Endothelial cell of umbilical vein (primary cell): ENCODE data around the gene MOB3A. TPM values are rescaled to one million over a fixed set of nuclear protein-coding genes. Genes with fewer than 3 reads are reported as not detected.
"Not testable (repeated sequence)": the region's sequence is repeated elsewhere in the genome, so short reads cannot be mapped to it uniquely, and the experiment has no call there.

ENCODE experiments used
- BruUV-seq: library from RNA; stranded (reverse); fragments of 400-500 nt; replicated peaks from 2 replicates; lab custom pipeline; 2021; lab: Mats Ljungman, UMichigan
- CTCF ChIA-PET: fragments of 300-600, 350-600 bp; sonication (Branson Sonifier 250); formaldehyde crosslinking; loops from one replicate; lab custom pipeline; 2021; ENCODE audit warnings: antibody characterized with exemption, inconsistent platforms; lab: Charles Lee
- POLR2A ChIA-PET: fragments of 300-600, 350-600 bp; sonication (Branson Sonifier 250); formaldehyde crosslinking; loops from one replicate; lab custom pipeline; 2021; ENCODE audit warnings: antibody characterized with exemption, inconsistent platforms; lab: Charles Lee
- DNase-seq: peaks from one replicate; pipeline ENCODE4 v3.0.0-alpha.2; 2011; ENCODE audit warnings: low read depth, low spot score
- FAIRE-seq: peaks from 2 replicates; lab custom pipeline; 2011; peaks lifted over from hg19 to GRCh38; lab: Jason Lieb, UNC
- H2AFZ ChIP-seq: 2 replicates; pipeline ENCODE4 v1.6.0; 2012; ENCODE audit warnings: low read depth, low read length, control low read depth, inconsistent platforms
- H3K27ac ChIP-seq: 2 replicates; pipeline ENCODE4 v1.5.1; 2011; ENCODE audit warnings: low read depth, mild to moderate bottlenecking, control low read depth, low read length, moderate library complexity; ENCODE audit not compliant: insufficient read depth
- H3K27me3 ChIP-seq, 2 experiments: 2 replicates each; pipeline versions ENCODE4 v1.6.0 to v1.6.1; 2011; ENCODE audit warnings: low read length in 2 of 2, mixed read lengths in 1 of 2; ENCODE audit not compliant: control insufficient read depth in 2 of 2, insufficient read depth in 2 of 2
- H3K36me3 ChIP-seq, 2 experiments: 2 replicates in 1 of 2; 3 replicates in 1 of 2; pipeline ENCODE4 v1.5.1; 2011; ENCODE audit warnings: low read length in 2 of 2, mild to moderate bottlenecking in 1 of 2, moderate library complexity in 1 of 2; ENCODE audit not compliant: control insufficient read depth in 2 of 2, insufficient read depth in 2 of 2; ENCODE audit errors: extremely low read depth in 1 of 2
- H3K4me1 ChIP-seq: 3 replicates; pipeline ENCODE4 v1.5.1; 2011; ENCODE audit warnings: mild to moderate bottlenecking, low read length; ENCODE audit not compliant: control insufficient read depth, insufficient read depth; ENCODE audit errors: extremely low read depth
- H3K4me2 ChIP-seq: 2 replicates; pipeline ENCODE4 v1.6.1; 2011; ENCODE audit warnings: low read length, control low read depth, mixed read lengths; ENCODE audit not compliant: insufficient read depth
- H3K4me3 ChIP-seq, 3 experiments: fragments of 200-600 bp in 1 of 3; sonication (generic), shearing (Covaris generic) in 1 of 3; replicated peaks in 1 of 3; 2 replicates each; pipeline ENCODE4 v1.5.1; 2011 to 2016; ENCODE audit warnings: control low read depth in 3 of 3, low read length in 3 of 3, mild to moderate bottlenecking in 2 of 3, inconsistent platforms in 1 of 3, low read depth in 1 of 3, moderate library complexity in 1 of 3; ENCODE audit not compliant: insufficient read depth in 1 of 3
- H3K79me2 ChIP-seq: 2 replicates; pipeline ENCODE4 v1.6.0; 2012; ENCODE audit warnings: low read length, inconsistent platforms; ENCODE audit not compliant: control insufficient read depth, insufficient read depth
- H3K9ac ChIP-seq: replicated peaks from 2 replicates; pipeline ENCODE3; 2011; ENCODE audit warnings: low read length, control low read depth; ENCODE audit not compliant: insufficient read depth; ENCODE audit errors: extremely low read depth
- H3K9me1 ChIP-seq: replicated peaks from 3 replicates; pipeline ENCODE4 v1.6.0; 2011; ENCODE audit warnings: mild to moderate bottlenecking, low read length; ENCODE audit not compliant: control insufficient read depth, insufficient read depth; ENCODE audit errors: extremely low read depth
- H3K9me3 ChIP-seq: replicated peaks from 2 replicates; pipeline ENCODE4 v1.5.1; 2012; ENCODE audit warnings: low read length, inconsistent platforms; ENCODE audit not compliant: control insufficient read depth, insufficient read depth
- H4K20me1 ChIP-seq: replicated peaks from 2 replicates; pipeline ENCODE3; 2011; ENCODE audit warnings: mild to moderate bottlenecking, low read length; ENCODE audit not compliant: control insufficient read depth, insufficient read depth; ENCODE audit errors: extremely low read depth
- CTCF ChIP-seq, 2 donors: IDR thresholded peaks; 1 replicate in 1 of 2; 2 replicates in 1 of 2; pipeline ENCODE4 v1.5.1; 2011; ENCODE audit warnings: low read length in 2 of 2, mild to moderate bottlenecking in 2 of 2, moderate library complexity in 2 of 2, control low read depth in 1 of 2, inconsistent platforms in 1 of 2, low read depth in 1 of 2; ENCODE audit not compliant: insufficient read depth in 1 of 2; ENCODE audit errors: extremely low read depth in 1 of 2
- EZH2 ChIP-seq: IDR thresholded peaks from 2 replicates; pipeline ENCODE4 v1.6.1; 2012; ENCODE audit warnings: borderline replicate concordance, low read depth, mild to moderate bottlenecking, moderate library complexity, low read length, inconsistent platforms; ENCODE audit not compliant: severe bottlenecking
- FOS ChIP-seq: IDR thresholded peaks from 2 replicates; pipeline ENCODE4 v1.6.1; 2011; ENCODE audit warnings: mild to moderate bottlenecking, low read length, moderate library complexity, borderline replicate concordance; ENCODE audit not compliant: insufficient read depth
- GATA2 ChIP-seq: IDR thresholded peaks from 2 replicates; pipeline ENCODE4 v1.7.0; 2011; ENCODE audit warnings: low read depth, mild to moderate bottlenecking, moderate library complexity, mixed read lengths, low read length; ENCODE audit not compliant: insufficient read length, insufficient read depth
- JUN ChIP-seq: IDR thresholded peaks from 2 replicates; pipeline ENCODE4 v1.6.1; 2011; ENCODE audit warnings: borderline replicate concordance, low read depth; ENCODE audit not compliant: insufficient read length, insufficient read depth
- MAX ChIP-seq: IDR thresholded peaks from 2 replicates; pipeline ENCODE4 v1.6.1; 2011; ENCODE audit not compliant: insufficient read depth, insufficient read length
- MYC ChIP-seq: IDR thresholded peaks from one replicate; pipeline ENCODE4 v1.6.1; 2011; ENCODE audit warnings: mild to moderate bottlenecking, low read depth, low read length
- POLR2A ChIP-seq: IDR thresholded peaks from 2 replicates; pipeline ENCODE4 v1.6.1; 2012; ENCODE audit warnings: low read depth, mild to moderate bottlenecking, control low read depth, low read length
- POLR2AphosphoS5 ChIP-seq: IDR thresholded peaks from 2 replicates; pipeline ENCODE4 v1.6.1; 2012; ENCODE audit warnings: low read depth, mild to moderate bottlenecking, control low read depth, low read length, moderate library complexity; ENCODE audit not compliant: insufficient read depth
- dilution Hi-C: fragments of 300-500 bp; cut with MboI; formaldehyde crosslinking; loops from one replicate; pipeline ENCODE4 v1.15.0; 2019; ENCODE audit warnings: low sequenced_read_pairs; ENCODE audit not compliant: extremely low pct_ligation_motif_present
- intact Hi-C: fragments of 100-400 bp; cut with micrococcal nuclease; formaldehyde crosslinking; loops from one replicate; pipeline ENCODE4 v1.10.0; 2022
- polyA plus RNA-seq, 4 experiments: library from polyadenylated mRNA; depleted of rRNA in 3 of 4; stranded (reverse) in 3 of 4; unstranded in 1 of 4; fragments of >200 nt; gene quantifications; 2 replicates each; pipeline versions ENCODE4 v1.2.1 to v1.2.3, GENCODE V29; 2011 to 2012; ENCODE audit warnings: missing spikeins in 1 of 4
- total RNA-seq: library from RNA; stranded (reverse); gene quantifications from 2 replicates; pipeline ENCODE4 v1.2.3, GENCODE V29; 2021

Gene MOB3A
- total and polyA plus RNA-seq, 2 donors (not counting 3 experiments of a cell fraction or from before 2014, with no cell fraction given), result 46.5 to 59.7 TPM

- ChIA-PET POLR2A (interaction anchor here (0.7 kb wide), 1 partner anchor 1917 kb away, joined by 3 read pairs; no protein-coding TSS in a partner anchor), CTCF (no interaction called here)
- peaks cover 7 to 57% of the 10 kb centered on the region in 2 experiments for H3K36me3 ChIP-seq
- intact Hi-C loops (no loop called here), dilution Hi-C loops (no loop called here)
- no peaks in the 10 kb centered on the region for H3K27me3 ChIP-seq
- no peak overlapping the region for H3K4me3 ChIP-seq
- H3K4me1 ChIP-seq, result no peaks in the 10 kb centered on the region
- no peak overlapping the region for H2AFZ ChIP-seq
- FAIRE-seq, result no peak
- TF ChIP-seq MAX (no peak), POLR2AphosphoS5 (no peak), MYC (no peak), EZH2 (no peak), GATA2 (no peak), JUN (no peak), CTCF (IDR thresholded peaks at IDR 0.05; ENCODE audit: extremely low read depth in 1 of 2, insufficient read depth in 1 of 2, low read depth in 1 of 2, low read length in 2 of 2) (no peak), POLR2A (no peak), FOS (no peak)
- H4K20me1 ChIP-seq, result no peaks in the 10 kb centered on the region
- DNase-seq, result no peak
- H3K9me1 ChIP-seq, result no peaks in the 10 kb centered on the region
- H3K9ac ChIP-seq, result no peak overlapping the region
- H3K79me2 ChIP-seq, result peaks cover 9% of the 10 kb centered on the region
- H3K27ac ChIP-seq, result no peak overlapping the region
- no peak overlapping the region for H3K4me2 ChIP-seq
- H3K9me3 ChIP-seq, result no peaks in the 10 kb centered on the region
- BruUV-seq, result no TSS peak
Measured at GRCh38 chr19:2132191-2132590, 36.1 kb upstream of the MOB3A start.

- H3K4me3 ChIP-seq, H3K9me1 ChIP-seq, POLR2A ChIA-PET, CTCF ChIA-PET, H4K20me1 ChIP-seq, H2AFZ ChIP-seq, FAIRE-seq, H3K79me2 ChIP-seq, H3K4me1 ChIP-seq, dilution Hi-C loops, H3K9ac ChIP-seq, H3K27ac ChIP-seq, H3K4me2 ChIP-seq, H3K9me3 ChIP-seq, H3K27me3 ChIP-seq, BruUV-seq, intact Hi-C loops, DNase-seq: not testable (repeated sequence)
- H3K36me3 ChIP-seq, result peaks cover 7 to 56% of the 10 kb centered on the region in 2 experiments
Measured at GRCh38 chr19:2131012-2131975, 35.2 kb upstream of the MOB3A start.
